Measurements from ENCODE around the gene PTCH1. TPM values are rescaled to one million over a fixed set of nuclear protein-coding genes. Genes with fewer than 3 reads are reported as not detected.

Gene PTCH1
- total RNA-seq, result 10 to 100 TPM; 19.4 to 21.9 TPM

DNA sequence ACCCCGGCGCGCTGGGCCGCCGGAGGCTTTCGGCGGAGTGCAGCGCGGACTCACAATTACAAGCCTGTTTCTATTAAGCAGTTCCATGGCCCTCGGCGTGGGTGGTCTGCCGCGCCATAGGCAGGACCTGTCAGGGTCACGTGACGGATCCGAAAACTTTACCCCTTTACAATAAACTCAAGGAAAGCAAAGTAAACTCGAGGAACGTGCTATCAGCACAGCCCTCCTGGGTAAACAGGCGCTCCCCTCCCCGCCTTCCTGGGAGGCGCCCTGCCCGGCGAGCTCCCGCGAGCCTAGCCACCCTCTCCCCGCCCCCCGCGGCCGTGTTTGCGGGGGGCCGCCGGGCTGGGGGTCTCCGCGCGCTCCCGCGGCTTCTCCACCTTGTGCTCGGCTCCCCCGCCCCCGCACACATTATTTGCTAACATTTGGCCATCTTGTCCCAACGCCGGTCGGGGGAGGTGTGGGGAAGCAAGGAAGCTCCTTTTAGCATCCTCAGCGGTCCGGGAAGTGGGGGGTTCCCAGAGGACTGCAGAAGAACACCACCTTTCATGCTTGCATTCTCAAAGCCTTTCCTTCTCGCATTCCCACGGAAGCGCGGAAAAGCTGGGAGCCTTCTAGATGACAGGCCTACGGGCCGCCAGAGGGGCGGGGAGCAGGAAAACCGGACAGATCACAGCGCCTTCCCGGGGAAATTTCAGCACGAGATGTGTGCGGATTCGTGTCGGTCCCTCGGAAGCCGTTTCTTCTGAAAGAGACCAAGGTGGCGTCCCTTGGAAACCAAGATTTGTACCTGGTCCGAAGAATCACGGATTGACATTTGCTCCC, at the start of gene PTCH1:
Gene PTCH1 (minus strand): TSS at position 238 of the 825 bp plus-strand sequence.
- peak; percentile 46 for ATAC-seq (ENCODE audit: low read depth)
- peak within 1 kb of the TSS; percentile 98 for H3K4me3 Mint-ChIP-seq
- POLR2A ChIA-PET, result interaction anchor here (1.1 kb wide), 1 partner anchor 53 kb away, joined by 3 read pairs; no protein-coding TSS in a partner anchor
- peak within 1 kb of the TSS; percentile 84 for H3K27ac Mint-ChIP-seq
- peaks cover 2% of the 10 kb centered on the region for H3K9me3 Mint-ChIP-seq
- H3K36me3 Mint-ChIP-seq, result peaks cover 6% of the 10 kb centered on the region
- DNase-seq, result peak; percentile 65
- H3K27me3 Mint-ChIP-seq, result peaks cover 63% of the 10 kb centered on the region
- peaks cover 14% of the 10 kb centered on the region for H3K4me1 Mint-ChIP-seq

GRCh38 chr9:95565982-95566381, 49.2 kb upstream of the PTCH1 start:
- ATAC-seq (ENCODE audit: low read depth) (no peak), DNase-seq (no peak)
- H3K27ac Mint-ChIP-seq, result no peak overlapping the region
- POLR2A ChIA-PET, result no interaction called here
- H3K27me3 Mint-ChIP-seq, result peaks cover 26% of the 10 kb centered on the region
- H3K4me3 Mint-ChIP-seq, result no peak overlapping the region
- peaks cover 14% of the 10 kb centered on the region for H3K4me1 Mint-ChIP-seq
- no peaks in the 10 kb centered on the region for H3K9me3 Mint-ChIP-seq
- no peaks in the 10 kb centered on the region for H3K36me3 Mint-ChIP-seq

GRCh38 chr9:95561913-95562312, 45.1 kb upstream of the PTCH1 start:
- H3K36me3 Mint-ChIP-seq, result peaks cover 4% of the 10 kb centered on the region
- DNase-seq (no peak), ATAC-seq (ENCODE audit: low read depth) (no peak)
- peaks cover 26% of the 10 kb centered on the region for H3K27me3 Mint-ChIP-seq
- H3K4me3 Mint-ChIP-seq, result no peak overlapping the region
- POLR2A ChIA-PET, result no interaction called here
- peaks cover 2% of the 10 kb centered on the region for H3K4me1 Mint-ChIP-seq
- peaks cover 5% of the 10 kb centered on the region for H3K9me3 Mint-ChIP-seq
- H3K27ac Mint-ChIP-seq, result no peak overlapping the region

DNA sequence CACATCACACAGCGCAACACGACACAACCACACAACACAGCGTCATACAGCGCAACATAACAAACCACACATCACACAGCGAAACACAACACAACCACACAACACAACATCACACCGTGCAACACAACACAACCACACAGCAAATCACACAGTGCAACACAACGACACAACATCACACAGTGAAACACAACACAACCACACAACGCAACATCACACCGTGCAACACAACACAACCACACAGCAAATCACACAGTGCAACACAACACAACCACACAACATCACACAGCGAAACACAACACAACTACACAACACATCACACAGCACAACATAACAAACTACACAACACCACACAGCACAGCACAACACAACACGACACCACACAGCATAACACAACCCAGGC, 40.4 kb upstream of the PTCH1 start:
- DNase-seq, result no peak
- H3K27ac Mint-ChIP-seq, result no peak overlapping the region
- ATAC-seq (ENCODE audit: low read depth), result no peak
- peaks cover 2% of the 10 kb centered on the region for H3K4me1 Mint-ChIP-seq
- H3K4me3 Mint-ChIP-seq, result no peak overlapping the region
- POLR2A ChIA-PET, result no interaction called here
- peaks cover 4% of the 10 kb centered on the region for H3K36me3 Mint-ChIP-seq
- H3K9me3 Mint-ChIP-seq, result peaks cover 5% of the 10 kb centered on the region
- H3K27me3 Mint-ChIP-seq, result peaks cover 49% of the 10 kb centered on the region

- no peak for ATAC-seq (ENCODE audit: low read depth)
- H3K27ac Mint-ChIP-seq, result no peak overlapping the region
- DNase-seq, result no peak
- H3K4me1 Mint-ChIP-seq, result no peaks in the 10 kb centered on the region
- peaks cover 47% of the 10 kb centered on the region for H3K27me3 Mint-ChIP-seq
- H3K9me3 Mint-ChIP-seq, result peaks cover 5% of the 10 kb centered on the region
- no peak overlapping the region for H3K4me3 Mint-ChIP-seq
- H3K36me3 Mint-ChIP-seq, result peaks cover 4% of the 10 kb centered on the region
- POLR2A ChIA-PET, result no interaction called here
Observed at GRCh38 chr9:95556521-95556920, 39.8 kb upstream of the PTCH1 start.

GRCh38 chr9:95552814-95553546, 36.2 kb upstream of the PTCH1 start:
- DNase-seq (no peak), ATAC-seq (ENCODE audit: low read depth) (no peak)

DNA sequence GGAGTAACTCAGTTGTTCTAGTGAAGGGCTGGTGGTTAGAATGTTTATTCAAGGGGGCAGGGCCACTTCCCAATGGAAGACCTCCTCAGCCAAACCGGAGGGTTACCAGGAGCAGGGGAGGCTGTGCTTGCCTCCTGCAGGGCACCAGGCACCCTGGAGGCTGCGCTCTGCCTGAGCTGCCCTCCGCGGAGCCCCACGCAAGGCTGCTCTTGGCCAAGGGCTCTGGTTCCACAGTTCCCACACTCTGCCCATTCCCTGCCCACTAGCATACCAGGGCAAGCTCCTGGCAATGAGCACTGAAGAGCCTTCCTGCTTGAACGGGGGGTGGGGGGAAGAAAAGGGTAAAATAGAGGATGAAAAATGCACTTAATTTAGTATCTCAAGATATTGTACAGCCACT, 35.5 kb upstream of the PTCH1 start:
- POLR2A ChIA-PET, result no interaction called here

More at GRCh38 chr9:95552814-95553546, 36.2 kb upstream of the PTCH1 start:
- H3K27ac Mint-ChIP-seq, result no peak overlapping the region
- H3K27me3 Mint-ChIP-seq, result peaks cover 45% of the 10 kb centered on the region
- POLR2A ChIA-PET, result no interaction called here
- H3K4me1 Mint-ChIP-seq, result no peaks in the 10 kb centered on the region
- H3K9me3 Mint-ChIP-seq, result peaks cover 5% of the 10 kb centered on the region
- H3K36me3 Mint-ChIP-seq, result peaks cover 4% of the 10 kb centered on the region
- H3K4me3 Mint-ChIP-seq, result no peak overlapping the region

GRCh38 chr9:95551406-95551805, 34.6 kb upstream of the PTCH1 start:
- H3K4me3 Mint-ChIP-seq, result no peak overlapping the region
- no peaks in the 10 kb centered on the region for H3K4me1 Mint-ChIP-seq
- no peak for ATAC-seq (ENCODE audit: low read depth)
- POLR2A ChIA-PET, result no interaction called here
- DNase-seq, result no peak
- no peaks in the 10 kb centered on the region for H3K9me3 Mint-ChIP-seq
- H3K36me3 Mint-ChIP-seq, result no peaks in the 10 kb centered on the region
- H3K27me3 Mint-ChIP-seq, result peaks cover 45% of the 10 kb centered on the region
- H3K27ac Mint-ChIP-seq, result no peak overlapping the region

More for the DNA sequence above, 35.5 kb upstream of the PTCH1 start:
- DNase-seq, result no peak
- H3K27me3 Mint-ChIP-seq, result peaks cover 45% of the 10 kb centered on the region
- no peak for ATAC-seq (ENCODE audit: low read depth)
- H3K4me3 Mint-ChIP-seq, result no peak overlapping the region
- H3K9me3 Mint-ChIP-seq, result peaks cover 3% of the 10 kb centered on the region
- H3K4me1 Mint-ChIP-seq, result no peaks in the 10 kb centered on the region
- no peak overlapping the region for H3K27ac Mint-ChIP-seq
- peaks cover 2% of the 10 kb centered on the region for H3K36me3 Mint-ChIP-seq

DNA sequence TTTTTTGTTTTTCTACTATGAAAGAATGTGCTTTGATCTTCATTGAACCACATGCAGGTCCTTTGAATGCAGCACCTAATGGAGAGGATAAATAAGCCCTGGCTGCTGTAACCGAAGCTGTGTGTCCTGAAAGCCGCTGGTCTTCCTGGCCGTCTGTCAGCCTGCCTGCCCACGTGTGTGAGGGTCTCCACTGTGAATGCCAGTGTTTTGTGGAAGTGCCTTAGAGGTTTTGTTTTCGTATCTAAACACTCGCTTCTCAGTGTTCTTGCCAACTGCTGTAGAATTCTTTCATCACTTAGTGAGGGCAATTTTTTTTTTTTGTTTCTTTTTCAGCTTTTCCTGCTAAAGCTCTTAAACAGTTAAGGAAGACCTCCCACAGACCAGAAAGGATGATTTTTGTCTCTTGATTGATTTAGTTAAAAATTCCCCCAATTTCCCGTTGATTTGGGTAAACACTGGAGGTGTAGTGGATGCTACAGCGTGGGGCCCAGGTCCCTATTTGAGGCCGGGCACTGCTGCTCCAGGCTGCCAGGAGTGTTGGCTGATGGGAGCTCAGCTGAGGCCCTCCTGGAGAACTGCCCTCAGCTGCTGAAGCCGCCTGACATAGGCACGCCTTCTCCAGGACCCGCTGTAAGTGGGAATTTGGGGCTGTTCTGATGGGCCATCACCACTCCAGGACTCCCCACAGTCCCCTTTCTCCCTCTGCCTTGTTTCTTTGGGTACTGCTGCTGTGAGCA, 29.2 kb upstream of the PTCH1 start:
- Mint-ChIP-seq H3K4me3 (no peak overlapping the region), H3K27ac (no peak overlapping the region), H3K4me1 (no peaks in the 10 kb centered on the region), H3K27me3 (peaks cover 20% of the 10 kb centered on the region), H3K36me3 (no peaks in the 10 kb centered on the region), H3K9me3 (no peaks in the 10 kb centered on the region)
- ATAC-seq (ENCODE audit: low read depth) (no peak), DNase-seq (no peak)
- POLR2A ChIA-PET, result no interaction called here

- no peak overlapping the region for H3K4me3 Mint-ChIP-seq
- H3K27me3 Mint-ChIP-seq, result peaks cover 25% of the 10 kb centered on the region
- no peak overlapping the region for H3K27ac Mint-ChIP-seq
- H3K4me1 Mint-ChIP-seq, result no peaks in the 10 kb centered on the region
- no peaks in the 10 kb centered on the region for H3K36me3 Mint-ChIP-seq
- ATAC-seq (ENCODE audit: low read depth) (no peak), DNase-seq (no peak)
- H3K9me3 Mint-ChIP-seq, result peaks cover 2% of the 10 kb centered on the region
- POLR2A ChIA-PET, result no interaction called here
Observed at GRCh38 chr9:95533996-95534680, 17.4 kb upstream of the PTCH1 start.

- Mint-ChIP-seq H3K27ac (no peak overlapping the region), H3K4me3 (no peak overlapping the region), H3K4me1 (no peaks in the 10 kb centered on the region), H3K9me3 (peaks cover 2% of the 10 kb centered on the region), H3K27me3 (peaks cover 37% of the 10 kb centered on the region), H3K36me3 (no peaks in the 10 kb centered on the region)
- POLR2A ChIA-PET, result no interaction called here
- ATAC-seq (ENCODE audit: low read depth) (no peak), DNase-seq (no peak)
Observed at GRCh38 chr9:95529910-95530309, 13.1 kb upstream of the PTCH1 start.

DNA sequence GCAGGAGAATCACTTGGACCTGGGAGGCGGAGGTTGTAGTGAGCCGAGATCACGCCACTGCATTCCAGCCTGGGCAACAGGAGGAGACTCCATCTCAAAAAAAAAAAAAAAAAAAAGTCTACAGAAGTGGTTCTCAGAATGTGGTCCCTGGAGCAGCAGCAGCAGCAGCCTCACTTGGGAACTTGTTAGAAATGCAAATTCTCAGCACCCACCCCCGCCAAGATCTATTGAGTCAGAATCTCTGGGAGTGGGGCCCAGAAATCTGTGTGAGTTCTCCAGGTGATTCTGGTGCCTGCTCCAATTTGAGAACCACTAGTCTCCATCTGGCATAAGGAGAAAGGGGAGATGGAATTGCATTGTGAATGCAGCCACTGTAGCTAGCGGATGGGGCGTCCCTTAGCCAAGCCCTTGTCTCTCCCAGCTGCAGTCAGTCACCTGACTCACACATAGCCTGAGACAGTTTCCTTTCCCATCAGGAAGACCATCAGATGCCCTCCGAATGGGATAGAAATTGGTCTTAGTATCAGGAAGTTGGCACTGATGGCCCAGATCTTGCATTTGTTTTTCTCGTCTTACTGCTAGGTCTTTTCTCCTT, 12.2 kb upstream of the PTCH1 start:
- peaks cover 2% of the 10 kb centered on the region for H3K9me3 Mint-ChIP-seq
- ATAC-seq (ENCODE audit: low read depth) (no peak), DNase-seq (no peak)
- H3K27me3 Mint-ChIP-seq, result peaks cover 37% of the 10 kb centered on the region
- H3K4me1 Mint-ChIP-seq, result no peaks in the 10 kb centered on the region
- H3K27ac Mint-ChIP-seq, result no peak overlapping the region
- H3K4me3 Mint-ChIP-seq, result no peak overlapping the region
- POLR2A ChIA-PET, result no interaction called here
- H3K36me3 Mint-ChIP-seq, result no peaks in the 10 kb centered on the region
